ACHN (cell line): ENCODE measurements around the gene PFKL.

ENCODE experiments used
- DNase-seq: peaks from one replicate; pipeline ENCODE4 v3.0.0-alpha.2; 2015
- in situ Hi-C: cut with HindIII; loops from 2 replicates; pipeline ENCODE4 v1.10.0; 2017; ENCODE audit warnings: low sequenced_read_pairs, low pct_ligation_motif_present, low pct_unique_long_range_greater_than_20kb

Gene PFKL

GRCh38 chr21:44320847-44321246 lies 21.0 kb downstream of the PFKL start:
- in situ Hi-C loops, result no loop called here
- no peak for DNase-seq

GRCh38 chr21:44321846-44322450 lies 22.1 kb downstream of the PFKL start:
- in situ Hi-C loops, result no loop called here

GRCh38 chr21:44322621-44323325 lies 22.9 kb downstream of the PFKL start:
- in situ Hi-C loops, result no loop called here
- DNase-seq, result no peak

More at GRCh38 chr21:44321846-44322450, 22.1 kb downstream of the PFKL start:
- DNase-seq, result no peak

- DNase-seq, result no peak
- in situ Hi-C loops, result no loop called here
Measured at GRCh38 chr21:44323591-44323990, 23.7 kb downstream of the PFKL start.

GRCh38 chr21:44324106-44324853 lies 24.4 kb downstream of the PFKL start:
- no peak for DNase-seq
- in situ Hi-C loops, result no loop called here

GRCh38 chr21:44324854-44325107 lies 24.9 kb downstream of the PFKL start:
- in situ Hi-C loops, result no loop called here
- no peak for DNase-seq

- in situ Hi-C loops, result no loop called here
- no peak for DNase-seq
Measured at GRCh38 chr21:44325386-44326271, 25.8 kb downstream of the PFKL start.

- no peak for DNase-seq
- in situ Hi-C loops, result no loop called here
Measured at GRCh38 chr21:44326272-44326647, 26.4 kb downstream of the PFKL start.

- DNase-seq, result no peak
- in situ Hi-C loops, result no loop called here
Measured at GRCh38 chr21:44326716-44327602, 27.1 kb downstream of the PFKL start.

- in situ Hi-C loops, result no loop called here
- no peak for DNase-seq
Measured at GRCh38 chr21:44327603-44327974, 27.7 kb downstream of the PFKL start.

- no peak for DNase-seq
- in situ Hi-C loops, result no loop called here
Measured at GRCh38 chr21:44328242-44328895, 28.5 kb downstream of the PFKL start.

- DNase-seq, result no peak
- in situ Hi-C loops, result no loop called here
Measured at GRCh38 chr21:44329086-44329889, 29.4 kb downstream of the PFKL start.

- DNase-seq, result no peak
- in situ Hi-C loops, result no loop called here
Measured at GRCh38 chr21:44329971-44330681, 30.3 kb downstream of the PFKL start.

- no peak for DNase-seq
- in situ Hi-C loops, result no loop called here
Measured at GRCh38 chr21:44330698-44331097, 30.8 kb downstream of the PFKL start.

GRCh38 chr21:44331209-44331608 lies 31.4 kb downstream of the PFKL start:
- DNase-seq, result no peak
- in situ Hi-C loops, result no loop called here

GRCh38 chr21:44331650-44332307 lies 31.9 kb downstream of the PFKL start:
- DNase-seq, result no peak
- in situ Hi-C loops, result no loop called here
